HG03175 (cell line): ENCODE data around the gene KAZN.
"Not testable (repeated sequence)": the region's sequence is repeated elsewhere in the genome, so short reads cannot be mapped to it uniquely, and the experiment has no call there.

Experiments
- ATAC-seq: cut with Tn5 transposase; IDR thresholded peaks from one replicate; pipeline ENCODE4 v1.9.1; 2021; ENCODE audit warnings: mild to moderate bottlenecking, moderate library complexity; ENCODE audit not compliant: unreplicated experiment

Gene KAZN

GRCh38 chr1:14962407-14962806 lies 363.9 kb downstream of the KAZN start:
- ATAC-seq, result no peak

- not testable (repeated sequence) for ATAC-seq
Observed at GRCh38 chr1:14963791-14964710, 365.6 kb downstream of the KAZN start.

- ATAC-seq, result no peak
Observed at GRCh38 chr1:14964711-14965055, 366.2 kb downstream of the KAZN start.

- no peak for ATAC-seq
Observed at GRCh38 chr1:14968251-14968851, 369.9 kb downstream of the KAZN start.

GRCh38 chr1:14969006-14969405 lies 370.5 kb downstream of the KAZN start:
- ATAC-seq, result no peak

- no peak for ATAC-seq
Observed at GRCh38 chr1:14970115-14970798, 371.8 kb downstream of the KAZN start.

- ATAC-seq, result no peak
Observed at GRCh38 chr1:14970799-14971141, 372.3 kb downstream of the KAZN start.

- ATAC-seq, result no peak
Observed at GRCh38 chr1:14971221-14971620, 372.7 kb downstream of the KAZN start.

- ATAC-seq, result no peak
Observed at GRCh38 chr1:14972107-14972506, 373.6 kb downstream of the KAZN start.

- ATAC-seq, result no peak
Observed at GRCh38 chr1:14973773-14974172, 375.3 kb downstream of the KAZN start.

- no peak for ATAC-seq
Observed at GRCh38 chr1:14974361-14974760, 375.9 kb downstream of the KAZN start.

GRCh38 chr1:14975119-14975518 lies 376.6 kb downstream of the KAZN start:
- ATAC-seq, result no peak

GRCh38 chr1:14976256-14976655 lies 377.8 kb downstream of the KAZN start:
- ATAC-seq, result no peak

- no peak for ATAC-seq
Observed at GRCh38 chr1:14977338-14977931, 378.9 kb downstream of the KAZN start.

- no peak for ATAC-seq
Observed at GRCh38 chr1:14980621-14981218, 382.2 kb downstream of the KAZN start.

GRCh38 chr1:14982029-14982428 lies 383.5 kb downstream of the KAZN start:
- no peak for ATAC-seq

- no peak for ATAC-seq
Observed at GRCh38 chr1:14983277-14983676, 384.8 kb downstream of the KAZN start.

GRCh38 chr1:14986168-14986567 lies 387.7 kb downstream of the KAZN start:
- ATAC-seq, result no peak

- no peak for ATAC-seq
Observed at GRCh38 chr1:14987829-14988603, 389.5 kb downstream of the KAZN start.

GRCh38 chr1:14988636-14989035 lies 390.2 kb downstream of the KAZN start:
- no peak for ATAC-seq
